GM10266 (cell line): ENCODE data around the gene MAGI2.

Experiments used
- DNase-seq: peaks from one replicate; pipeline ENCODE4 v3.0.0; 2012; ENCODE audit errors: extremely low spot score
- CTCF ChIP-seq: IDR thresholded peaks from 2 replicates; pipeline ENCODE4 v1.5.1; 2012; ENCODE audit warnings: mild to moderate bottlenecking, low read depth; ENCODE audit not compliant: control insufficient read depth, insufficient read depth; ENCODE audit errors: missing control alignments

Gene MAGI2

GRCh38 chr7:77975672-77976480 lies 1477.6 kb downstream of the MAGI2 start:
- DNase-seq, result no peak
- no peak for TF ChIP-seq CTCF

GRCh38 chr7:77971726-77972125 lies 1481.7 kb downstream of the MAGI2 start:
- no peak for DNase-seq
- TF ChIP-seq CTCF, result no peak

- DNase-seq, result no peak
- TF ChIP-seq CTCF, result no peak
Observed at GRCh38 chr7:77967429-77967828, 1486.0 kb downstream of the MAGI2 start.
